Renal cortex interstitium (tissue), 11 donors: ENCODE results near the gene TNFAIP8L3. TPM values are rescaled to one million over a fixed set of nuclear protein-coding genes. Genes with fewer than 3 reads are reported as not detected.
A peak's percentile ranks its signal among the peaks of the same experiment; 100 is the strongest.

Source experiments
- DNase-seq, 11 donors: peaks; one replicate each; pipeline ENCODE4 v3.0.0-alpha.2; 2013; ENCODE audit warnings: low read depth in 9 of 11, low spot score in 4 of 11; ENCODE audit errors: extremely low read depth in 1 of 11
- polyA plus RNA-seq, 3 donors: library from polyadenylated mRNA; unstranded; fragments of 120-200 nt; gene quantifications; one replicate each; pipeline ENCODE4 v1.2.1, GENCODE V29; 2013; ENCODE audit not compliant: insufficient read length in 3 of 3

TNFAIP8L3 gene
- polyA plus RNA-seq, 3 donors: 1.8 to 2.5 (median 2.0) TPM

- DNase-seq: no peak
Observed at GRCh38 chr15:51096976-51097375, 2.3 kb upstream of the TNFAIP8L3 start.

- no peak for DNase-seq
Observed at GRCh38 chr15:51095681-51096331, 1.1 kb upstream of the TNFAIP8L3 start.

GRCh38 chr15:51093839-51094605, 684 bp downstream of the TNFAIP8L3 start:
- peak in 1 of 11 donors; percentile 21 for DNase-seq

GRCh38 chr15:51093488-51093838, 1.2 kb downstream of the TNFAIP8L3 start:
- no peak for DNase-seq

GRCh38 chr15:51092480-51093040, 2.1 kb downstream of the TNFAIP8L3 start:
- no peak for DNase-seq

- no peak for DNase-seq
Observed at GRCh38 chr15:51090753-51091152, 4.0 kb downstream of the TNFAIP8L3 start.

- no peak for DNase-seq
Observed at GRCh38 chr15:51089699-51090453, 4.8 kb downstream of the TNFAIP8L3 start.

GRCh38 chr15:51089041-51089440, 5.7 kb downstream of the TNFAIP8L3 start:
- no peak for DNase-seq

GRCh38 chr15:51088585-51088984, 6.1 kb downstream of the TNFAIP8L3 start:
- DNase-seq: no peak

- no peak for DNase-seq
Observed at GRCh38 chr15:51087513-51087912, 7.2 kb downstream of the TNFAIP8L3 start.

- DNase-seq: no peak
Observed at GRCh38 chr15:51086409-51086808, 8.3 kb downstream of the TNFAIP8L3 start.

GRCh38 chr15:51085764-51086163, 8.9 kb downstream of the TNFAIP8L3 start:
- no peak for DNase-seq

GRCh38 chr15:51083641-51084166, 11.0 kb downstream of the TNFAIP8L3 start:
- no peak for DNase-seq

- no peak for DNase-seq
Observed at GRCh38 chr15:51082246-51082645, 12.5 kb downstream of the TNFAIP8L3 start.

- no peak for DNase-seq
Observed at GRCh38 chr15:51080286-51080685, 14.4 kb downstream of the TNFAIP8L3 start.

- DNase-seq: no peak
Observed at GRCh38 chr15:51079226-51079625, 15.5 kb downstream of the TNFAIP8L3 start.

GRCh38 chr15:51077221-51078153, 17.2 kb downstream of the TNFAIP8L3 start:
- peak in 8 of 11 donors; percentile 40 to 63 (median 58) for DNase-seq

GRCh38 chr15:51076524-51077220, 18.0 kb downstream of the TNFAIP8L3 start:
- no peak for DNase-seq
